ENCODE measurements around the gene SCG5.

DNA sequence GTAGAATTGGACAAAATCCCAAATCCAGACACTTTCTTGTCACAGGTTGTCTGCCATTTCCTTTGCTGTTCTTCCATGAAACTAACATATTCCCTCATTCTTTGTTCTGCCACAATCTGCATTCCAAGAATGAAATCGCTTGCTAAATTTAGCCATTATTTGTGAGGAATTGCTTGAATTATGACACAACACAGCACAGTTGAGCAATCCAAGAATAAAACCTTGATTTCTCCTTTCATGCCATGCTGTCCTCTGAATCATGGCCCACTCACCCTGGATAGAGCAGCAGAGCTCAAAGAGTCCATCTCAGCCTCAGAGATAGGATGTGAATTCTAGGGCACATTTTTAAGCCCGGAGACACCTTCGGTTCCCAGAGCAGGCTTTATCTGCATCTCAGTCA, 41.1 kb downstream of the SCG5 start:
- TF ChIP-seq CTCF (IDR thresholded peaks at IDR 0.05) (no peak), POLR2A (IDR thresholded peaks at IDR 0.05) (no peak)

Data from thyroid gland (tissue), 4 donors.